K562 (cell line): Measurements from ENCODE around the gene RPL28. TPM values are rescaled to one million over a fixed set of nuclear protein-coding genes. Genes with fewer than 3 reads are reported as not detected.

Experiments
- ATAC-seq: fragments of 200-7000 bp; cut with Tn5 transposase; 3 replicates; pipeline ENCODE4 v1.9.1; 2020; ENCODE audit warnings: moderate library complexity
- BruUV-seq: library from RNA; stranded (reverse); fragments of 400-500 nt; replicated peaks from 2 replicates; lab custom pipeline; 2021; lab: Mats Ljungman, UMichigan
- CTCF ChIA-PET: fragments of 300-600 bp; formaldehyde crosslinking; extraction: SDS; loops from one replicate; lab custom pipeline; 2021; ENCODE audit warnings: low intra/inter-chr PET ratio; lab: Yijun Ruan, JAX
- POLR2A ChIA-PET: fragments of 300-600, 350-650 bp; sonication (Branson Sonifier 250); formaldehyde crosslinking; extraction: SDS; loops from one replicate; lab custom pipeline; 2021; ENCODE audit warnings: antibody characterized with exemption, inconsistent platforms; lab: Yijun Ruan, JAX
- DNase-seq, 4 experiments: peaks; one replicate each; pipeline versions ENCODE4 v3.0.0 to v3.0.0-alpha.2; 2011 to 2018; ENCODE audit warnings: low spot score in 3 of 4, mixed read lengths in 3 of 4; ENCODE audit errors: extremely low read depth in 1 of 4
- FAIRE-seq: peaks from 2 replicates; lab custom pipeline; 2011; peaks lifted over from hg19 to GRCh38; lab: Jason Lieb, UNC
- H2AFZ ChIP-seq: 2 replicates; pipeline ENCODE4 v1.6.0; 2011; ENCODE audit warnings: low read depth, low read length, control low read depth, inconsistent platforms
- H3K27ac ChIP-seq: fragments of 200-600 bp; 3 replicates; pipeline ENCODE4 v1.8.0; 2011; ENCODE audit warnings: low read depth, mild to moderate bottlenecking, control low read depth, inconsistent platforms, low read length, moderate library complexity, mixed read lengths; ENCODE audit errors: extremely low read depth
- H3K27me3 ChIP-seq, 2 experiments: fragments of 300-600 bp in 1 of 2; 2 replicates in 1 of 2; 3 replicates in 1 of 2; pipeline versions ENCODE4 v1.6.0 to v1.8.0; 2011; ENCODE audit warnings: inconsistent platforms in 2 of 2, low read length in 2 of 2, mild to moderate bottlenecking in 1 of 2, mixed read lengths in 1 of 2, moderate library complexity in 1 of 2; ENCODE audit not compliant: control insufficient read depth in 2 of 2, insufficient read depth in 2 of 2
- H3K36me3 ChIP-seq: fragments of 300-600 bp; 3 replicates; pipeline ENCODE4 v1.8.0; 2011; ENCODE audit warnings: mild to moderate bottlenecking, low read length, inconsistent platforms; ENCODE audit not compliant: control insufficient read depth, insufficient read depth
- H3K4me1 ChIP-seq, 2 experiments: fragments of 200-600 bp in 1 of 2; replicated peaks in 1 of 2; 2 replicates in 1 of 2; 3 replicates in 1 of 2; pipeline versions ENCODE4 v1.5.1 to v1.8.0; 2011; ENCODE audit warnings: inconsistent platforms in 2 of 2, low read length in 2 of 2, mild to moderate bottlenecking in 1 of 2, mixed read lengths in 1 of 2, moderate library complexity in 1 of 2; ENCODE audit not compliant: control insufficient read depth in 2 of 2, insufficient read depth in 2 of 2
- H3K4me2 ChIP-seq: 2 replicates; pipeline ENCODE4 v1.6.1; 2011; ENCODE audit warnings: low read length, control low read depth, inconsistent platforms, mixed read lengths; ENCODE audit not compliant: insufficient read depth
- H3K4me3 ChIP-seq: fragments of 200-600 bp; sonication (generic), shearing (Covaris generic); 2 replicates; pipeline ENCODE4 v1.5.1; 2016; ENCODE audit warnings: control low read depth, inconsistent platforms
- H3K79me2 ChIP-seq: fragments of 200-600 bp; 3 replicates; pipeline ENCODE4 v1.8.0; 2011; ENCODE audit warnings: low read length, inconsistent platforms; ENCODE audit not compliant: control insufficient read depth, insufficient read depth
- H3K9ac ChIP-seq, 2 experiments: 2 replicates each; pipeline versions ENCODE4 v1.6.0 to v1.6.1; 2011; ENCODE audit warnings: low read depth in 2 of 2, low read length in 2 of 2, control low read depth in 1 of 2, inconsistent platforms in 1 of 2, mild to moderate bottlenecking in 1 of 2, mixed read lengths in 1 of 2; ENCODE audit not compliant: insufficient read depth in 1 of 2
- H3K9me1 ChIP-seq: one replicate; pipeline ENCODE4 v1.6.0; 2011; ENCODE audit warnings: inconsistent platforms, mild to moderate bottlenecking, low read length, moderate library complexity; ENCODE audit not compliant: control insufficient read depth, insufficient read depth
- H3K9me3 ChIP-seq: replicated peaks from 2 replicates; pipeline ENCODE4 v1.5.1; 2011; ENCODE audit warnings: low read depth, low read length, inconsistent platforms; ENCODE audit not compliant: control insufficient read depth, insufficient read depth
- H4K20me1 ChIP-seq: replicated peaks from 2 replicates; pipeline ENCODE4 v1.6.1; 2011; ENCODE audit warnings: low read length, inconsistent platforms, mixed read lengths; ENCODE audit not compliant: control insufficient read depth, insufficient read depth
- BCOR ChIP-seq: fragments of 450-650 bp; IDR thresholded peaks from 2 replicates; pipeline ENCODE4 v1.6.1; 2016
- EHMT2 ChIP-seq: fragments of 450-650 bp; IDR thresholded peaks from 2 replicates; pipeline ENCODE4 v1.6.1; 2018; ENCODE audit warnings: antibody characterized with exemption
- GATAD2B ChIP-seq: fragments of 450-650 bp; IDR thresholded peaks from 2 replicates; pipeline ENCODE4 v1.6.1; 2017; ENCODE audit warnings: mild to moderate bottlenecking, borderline replicate concordance
- KDM1A ChIP-seq, 2 experiments: fragments of 450-650 bp; IDR thresholded peaks; 2 replicates each; pipeline ENCODE4 v1.6.1; 2016; ENCODE audit warnings: mild to moderate bottlenecking in 2 of 2
- RBM25 ChIP-seq: fragments of 200-400 bp; formaldehyde crosslinking; IDR thresholded peaks from 2 replicates; pipeline ENCODE4 v1.6.1; 2018; ENCODE audit warnings: low read length, low read depth, moderate library complexity; ENCODE audit not compliant: severe bottlenecking
- SMARCA5 ChIP-seq: fragments of 450-650 bp; IDR thresholded peaks from 2 replicates; pipeline ENCODE4 v1.6.1; 2016
- SMARCE1 ChIP-seq: fragments of 450-650 bp; IDR thresholded peaks from 2 replicates; pipeline ENCODE4 v1.7.1; 2016; ENCODE audit warnings: mild to moderate bottlenecking
- SRSF9 ChIP-seq: fragments of 200-400 bp; formaldehyde crosslinking; IDR thresholded peaks from 2 replicates; pipeline ENCODE4 v1.6.1; 2017; ENCODE audit warnings: low read depth, low read length, borderline replicate concordance
- ZC3H8 ChIP-seq: fragments of 450-650 bp; IDR thresholded peaks from 2 replicates; pipeline ENCODE4 v1.6.1; 2017
- ZNF395 ChIP-seq: fragments of 200-800 bp; sonication (Bioruptor generic); IDR thresholded peaks from 2 replicates; pipeline ENCODE4 v1.6.1; 2017; ENCODE audit warnings: missing genetic modification characterization, missing compliant biosample characterization
- ZNF644 ChIP-seq: fragments of 200-800 bp; sonication (Bioruptor generic); IDR thresholded peaks from 2 replicates; pipeline ENCODE4 v1.6.1; 2016; ENCODE audit warnings: low read depth, missing genetic modification characterization, missing compliant biosample characterization
- WGBS: fragments of 100-300 bp; shearing (Covaris generic); methylation state at CpG from one replicate; pipeline ENCODE4 v1.1.6; 2016; ENCODE audit warnings: low coverage, mixed read lengths; ENCODE audit not compliant: insufficient coverage; ENCODE audit errors: missing lambda C conversion rate; 5-methylcytosine and 5-hydroxymethylcytosine counted together
- in situ Hi-C: fragments of 300-500 bp; cut with MboI; formaldehyde crosslinking; loops from 4 replicates; pipeline ENCODE4 v1.15.0; 2018; ENCODE audit warnings: inconsistent platforms, mixed read lengths
- intact Hi-C: fragments of 100-400 bp; cut with micrococcal nuclease; formaldehyde crosslinking; loops from 2 replicates; pipeline ENCODE4 v1.14.2; 2022
- polyA plus RNA-seq, 8 experiments: library from polyadenylated mRNA; depleted of rRNA in 4 of 8; stranded (reverse) in 5 of 8; unstranded in 3 of 8; fragments of >200 nt; fragmentation: Nextera tagmentation in 2 of 8; fragmentation: Illumina TruSeq in 1 of 8; extraction: Ambion mirVana in 2 of 8; extraction: Trizol in 1 of 8; gene quantifications; 2 replicates each; pipeline versions ENCODE4 v1.2.1 to v1.2.3, GENCODE V29; 2011 to 2014; ENCODE audit warnings: inconsistent platforms in 1 of 8, missing spikeins in 1 of 8
- total RNA-seq, 7 experiments: library from RNA; depleted of rRNA in 6 of 7; stranded (reverse); fragments of >200 nt in 6 of 7; fragmentation: Illumina TruSeq in 2 of 7; extraction: Trizol in 2 of 7; gene quantifications; 2 replicates each; pipeline versions ENCODE4 v1.2.1 to v1.2.3, GENCODE V29; 2011 to 2021; ENCODE audit warnings: low replicate concordance in 1 of 7
- TF ChIP-seq, protein P1 (sequence below): sonication (generic); formaldehyde crosslinking; IDR thresholded peaks from 2 replicates; pipeline ENCODE4 v1.8.0; 2022; ENCODE audit warnings: mild to moderate bottlenecking, low read depth, missing genetic modification reagents

Gene RPL28
- total and polyA plus RNA-seq, 9 of the 15 experiments (the other 6 are each of a cell fraction or from before 2014, with no cell fraction given): 124 to 3,106 (median 622) TPM

- TF ChIP-seq GATAD2B (no peak), ZNF395 (peak; percentile 80), SMARCE1 (no peak), EHMT2 (peak; percentile 99)
- TF ChIP-seq, all 486 proteins: peak for 60
Measured at GRCh38 chr19:55437410-55437809, 51.7 kb downstream of the RPL28 start (continued).

- H3K9ac ChIP-seq: peak overlapping the region in 1 of 2 experiments; percentile 17; a peak in 1 of 4 replicates
- H4K20me1 ChIP-seq: peaks cover 14% of the 10 kb centered on the region
- H3K4me3 ChIP-seq: no peak overlapping the region
- H3K9me1 ChIP-seq: no peaks in the 10 kb centered on the region
- POLR2A ChIA-PET: no interaction called here
- CTCF ChIA-PET: no interaction called here
- H3K27me3 ChIP-seq: peaks cover 4 to 15% of the 10 kb centered on the region in 2 experiments; a peak in 4 of 5 replicates
- H3K27ac ChIP-seq: no peak overlapping the region
- ATAC-seq: no peak
- peaks cover 17 to 48% of the 10 kb centered on the region in 2 experiments for H3K4me1 ChIP-seq
- 4% methylated on average over 5 of the region's 5 CpGs for WGBS
- H3K4me2 ChIP-seq: no peak overlapping the region
- no peaks in the 10 kb centered on the region for H3K79me2 ChIP-seq
- no peaks in the 10 kb centered on the region for H3K36me3 ChIP-seq
- no peak for FAIRE-seq
- H3K9me3 ChIP-seq: no peaks in the 10 kb centered on the region
- no TSS peak for BruUV-seq
- in situ Hi-C loops: loop anchor here (25.0 kb wide), 1 partner anchor 777 kb away; the partner anchor contains the start of gene LILRB4
- intact Hi-C loops: no loop called here
- no peak for DNase-seq
- H2AFZ ChIP-seq: no peak overlapping the region
- TF ChIP-seq, protein P1, sequence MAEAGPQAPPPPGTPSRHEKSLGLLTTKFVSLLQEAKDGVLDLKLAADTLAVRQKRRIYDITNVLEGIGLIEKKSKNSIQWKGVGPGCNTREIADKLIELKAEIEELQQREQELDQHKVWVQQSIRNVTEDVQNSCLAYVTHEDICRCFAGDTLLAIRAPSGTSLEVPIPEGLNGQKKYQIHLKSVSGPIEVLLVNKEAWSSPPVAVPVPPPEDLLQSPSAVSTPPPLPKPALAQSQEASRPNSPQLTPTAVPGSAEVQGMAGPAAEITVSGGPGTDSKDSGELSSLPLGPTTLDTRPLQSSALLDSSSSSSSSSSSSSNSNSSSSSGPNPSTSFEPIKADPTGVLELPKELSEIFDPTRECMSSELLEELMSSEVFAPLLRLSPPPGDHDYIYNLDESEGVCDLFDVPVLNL (CRISPR knock-in tag): 0 out of 2 replicates have a peak, but pooled peaks have one; percentile 31
- TF ChIP-seq ZNF644 (tag) (no peak), KDM1A (IDR thresholded peaks at IDR 0.05) (peak in 1 of 2 experiments; percentile 66; a peak in 2 of 4 replicates), RBM25 (peak; percentile 70), SRSF9 (no peak), BCOR (peak; percentile 84), ZC3H8 (no peak), SMARCA5 (peak; percentile 73; the same call in 1 of the 2 replicates)
Measured at GRCh38 chr19:55439052-55439451, 53.3 kb downstream of the RPL28 start.
